Measurements from ENCODE around the gene SPINK4. TPM values are rescaled to one million over a fixed set of nuclear protein-coding genes. Genes with fewer than 3 reads are reported as not detected.

Gene SPINK4
- total RNA-seq, 1 donor from 2014 or later = not detected

DNA sequence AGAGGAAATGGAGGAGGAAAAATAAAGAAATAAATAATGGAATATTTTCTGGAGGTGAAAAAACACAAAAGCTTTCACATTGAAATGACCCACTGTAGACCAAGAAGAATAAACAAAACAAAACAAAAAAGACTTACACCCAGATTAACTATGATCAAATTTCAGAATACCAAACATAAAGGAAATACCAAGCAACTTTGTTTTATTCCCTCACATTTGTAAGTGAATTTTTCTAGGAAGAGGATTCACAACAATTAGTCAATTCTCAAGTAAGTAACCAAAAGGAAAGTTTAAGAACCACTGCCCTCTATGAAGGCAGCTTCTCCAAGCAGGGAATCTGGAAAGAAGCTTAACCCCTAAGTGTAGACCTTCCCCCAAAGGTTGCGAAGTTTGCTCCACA, 43.2 kb upstream of the SPINK4 start:
- TF ChIP-seq EZH2phosphoT487 (IDR thresholded peaks at IDR 0.05) = no peak
- TF ChIP-seq CTCF (IDR thresholded peaks at IDR 0.05) = no peak
- TF ChIP-seq EZH2 (IDR thresholded peaks at IDR 0.05) = no peak
- H2AFZ ChIP-seq (replicated peaks) = no peak overlapping the region

GRCh38 chr9:33197279-33198152, 42.5 kb upstream of the SPINK4 start:
- H3K27me3 ChIP-seq = no peaks in the 10 kb centered on the region
- Mint-ChIP-seq H3K4me1 (no peaks in the 10 kb centered on the region), H3K9me3 (no peaks in the 10 kb centered on the region), H3K36me3 (no peaks in the 10 kb centered on the region), H3K27me3 (ENCODE audit: insufficient read depth, low read depth) (peaks cover 10% of the 10 kb centered on the region), H3K4me3 (no peak overlapping the region), H3K27ac (no peak overlapping the region)
- TF ChIP-seq EZH2 (IDR thresholded peaks at IDR 0.05) = no peak
- TF ChIP-seq EZH2phosphoT487 (IDR thresholded peaks at IDR 0.05) = no peak
- TF ChIP-seq CTCF (IDR thresholded peaks at IDR 0.05) = no peak
- no peak overlapping the region for H3K9ac ChIP-seq
- no peak overlapping the region for H3K4me2 ChIP-seq
- no peaks in the 10 kb centered on the region for H3K4me1 ChIP-seq
- no peak overlapping the region for H3K27ac ChIP-seq
- no peaks in the 10 kb centered on the region for H3F3A ChIP-seq (ENCODE audit: low read depth)
- no peaks in the 10 kb centered on the region for H4K20me1 ChIP-seq (ENCODE audit: low read depth)
- H2AFZ ChIP-seq (replicated peaks) = peak overlapping the region; percentile 37
- no peaks in the 10 kb centered on the region for H3K36me3 ChIP-seq
- no peaks in the 10 kb centered on the region for H3K79me2 ChIP-seq (ENCODE audit: low read depth)
- no peak overlapping the region for H3K4me3 ChIP-seq
- no peaks in the 10 kb centered on the region for H3K9me3 ChIP-seq (ENCODE audit: low read depth)
- no peak for DNase-seq (ENCODE audit: low spot score)

More for the DNA sequence above, 43.2 kb upstream of the SPINK4 start:
- H3K9me3 ChIP-seq (ENCODE audit: low read depth) = no peaks in the 10 kb centered on the region
- H3K36me3 Mint-ChIP-seq = no peaks in the 10 kb centered on the region
- no peaks in the 10 kb centered on the region for H3K27me3 ChIP-seq
- H3K4me1 Mint-ChIP-seq = no peaks in the 10 kb centered on the region
- no peak overlapping the region for H3K9ac ChIP-seq
- H3K9me3 Mint-ChIP-seq = no peaks in the 10 kb centered on the region
- no peaks in the 10 kb centered on the region for H4K20me1 ChIP-seq (ENCODE audit: low read depth)
- H3K79me2 ChIP-seq (ENCODE audit: low read depth) = no peaks in the 10 kb centered on the region
- no peak overlapping the region for H3K4me3 Mint-ChIP-seq
- no peaks in the 10 kb centered on the region for H3F3A ChIP-seq (ENCODE audit: low read depth)
- no peaks in the 10 kb centered on the region for H3K36me3 ChIP-seq
- no peak overlapping the region for H3K4me2 ChIP-seq
- H3K4me1 ChIP-seq = no peaks in the 10 kb centered on the region
- no peak overlapping the region for H3K4me3 ChIP-seq
- no peak overlapping the region for H3K27ac Mint-ChIP-seq
- no peak overlapping the region for H3K27ac ChIP-seq
- DNase-seq (ENCODE audit: low spot score) = no peak
- H3K27me3 Mint-ChIP-seq (ENCODE audit: insufficient read depth, low read depth) = peaks cover 10% of the 10 kb centered on the region

- Histone ChIP-seq H3K9me3 (ENCODE audit: low read depth) (no peaks in the 10 kb centered on the region), H3K27ac (no peak overlapping the region), H3F3A (ENCODE audit: low read depth) (no peaks in the 10 kb centered on the region), H3K27me3 (no peaks in the 10 kb centered on the region), H3K36me3 (no peaks in the 10 kb centered on the region), H3K79me2 (ENCODE audit: low read depth) (no peaks in the 10 kb centered on the region), H3K4me3 (no peak overlapping the region), H3K9ac (no peak overlapping the region), H3K4me2 (no peak overlapping the region), H3K4me1 (no peaks in the 10 kb centered on the region), H2AFZ (replicated peaks) (no peak overlapping the region), H4K20me1 (ENCODE audit: low read depth) (no peaks in the 10 kb centered on the region)
- Mint-ChIP-seq H3K36me3 (no peaks in the 10 kb centered on the region), H3K9me3 (no peaks in the 10 kb centered on the region), H3K4me3 (no peak overlapping the region), H3K27ac (no peak overlapping the region), H3K27me3 (ENCODE audit: insufficient read depth, low read depth) (peaks cover 12% of the 10 kb centered on the region), H3K4me1 (no peaks in the 10 kb centered on the region)
- no peak for TF ChIP-seq EZH2 (IDR thresholded peaks at IDR 0.05)
- no peak for TF ChIP-seq CTCF (IDR thresholded peaks at IDR 0.05)
- no peak for TF ChIP-seq EZH2phosphoT487 (IDR thresholded peaks at IDR 0.05)
- no peak for DNase-seq (ENCODE audit: low spot score)
Measured at GRCh38 chr9:33198165-33198564, 41.8 kb upstream of the SPINK4 start.
